Fibroblast of gingiva (primary cell): ENCODE measurements around the gene HSPE1.
A peak's percentile ranks its signal among the peaks of the same experiment; 100 is the strongest.
"Not testable (repeated sequence)": the region's sequence is repeated elsewhere in the genome, so short reads cannot be mapped to it uniquely, and the experiment has no call there.

ENCODE experiments used
- DNase-seq: peaks from one replicate; pipeline ENCODE4 v3.0.0-alpha.2; 2011; ENCODE audit warnings: low read depth

HSPE1 gene

GRCh38 chr2:197499594-197500502 is at the start of gene HSPE1, which contains the start of gene HSPD1:
Gene HSPE1 (plus strand): TSS chr2:197500379. CDS start chr2:197500437, 58 bp downstream.
Gene HSPD1 (minus strand): TSS chr2:197499840. CDS start chr2:197498848, 992 bp downstream.
- DNase-seq, result peak; percentile 99

GRCh38 chr2:197450465-197450864 is 49.7 kb upstream of the HSPE1 start:
- DNase-seq, result no peak

GRCh38 chr2:197450935-197451358 is 49.2 kb upstream of the HSPE1 start:
- not testable (repeated sequence) for DNase-seq

- no peak for DNase-seq
These were observed 47.4 kb upstream of the HSPE1 start for GRCh38 chr2:197452754-197453122.

GRCh38 chr2:197453123-197453913 is 46.9 kb upstream of the HSPE1 start, which contains the start of gene COQ10B:
Gene COQ10B (plus strand): TSS chr2:197453552. CDS start chr2:197453561, 9 bp downstream.
- peak; percentile 100 for DNase-seq

- DNase-seq, result peak; percentile 95
These were observed 46.2 kb upstream of the HSPE1 start for GRCh38 chr2:197453914-197454398.

- DNase-seq, result no peak
These were observed 45.3 kb upstream of the HSPE1 start for GRCh38 chr2:197454923-197455322.

GRCh38 chr2:197455428-197455827 is 44.8 kb upstream of the HSPE1 start:
- DNase-seq, result no peak

GRCh38 chr2:197460649-197461048 is 39.5 kb upstream of the HSPE1 start:
- DNase-seq, result no peak

GRCh38 chr2:197461057-197461456 is 39.1 kb upstream of the HSPE1 start:
- DNase-seq, result no peak

- DNase-seq, result no peak
These were observed 36.0 kb upstream of the HSPE1 start for GRCh38 chr2:197464175-197464574.

GRCh38 chr2:197472166-197472565 is 28.0 kb upstream of the HSPE1 start:
- no peak for DNase-seq

- no peak for DNase-seq
These were observed 22.4 kb upstream of the HSPE1 start for GRCh38 chr2:197477797-197478196.

- no peak for DNase-seq
These were observed 19.8 kb upstream of the HSPE1 start for GRCh38 chr2:197480165-197481036.

GRCh38 chr2:197484248-197484647 is 15.9 kb upstream of the HSPE1 start:
- DNase-seq, result not testable (repeated sequence)

GRCh38 chr2:197486175-197486574 is 14.0 kb upstream of the HSPE1 start:
- DNase-seq, result no peak

GRCh38 chr2:197487385-197487784 is 12.8 kb upstream of the HSPE1 start:
- DNase-seq, result no peak

- DNase-seq, result no peak
These were observed 4.6 kb upstream of the HSPE1 start for GRCh38 chr2:197495433-197496134.

- DNase-seq, result no peak
These were observed 3.5 kb upstream of the HSPE1 start for GRCh38 chr2:197496695-197497094.

- no peak for DNase-seq
These were observed 2.9 kb upstream of the HSPE1 start for GRCh38 chr2:197497326-197497725.
